Stimulated activated CD4-positive, alpha-beta T cell treated with anti-CD3 and anti-CD28 coated beads, Interleukin-15, amount 100 ng/mL, for 48 hours (primary cell): ENCODE results near the gene CARMIL1.

Experiments used
- DNase-seq, 2 donors: peaks; one replicate each; pipeline ENCODE4 v3.0.0-alpha.2; 2020; ENCODE audit warnings: low read depth in 2 of 2

CARMIL1 gene

DNA sequence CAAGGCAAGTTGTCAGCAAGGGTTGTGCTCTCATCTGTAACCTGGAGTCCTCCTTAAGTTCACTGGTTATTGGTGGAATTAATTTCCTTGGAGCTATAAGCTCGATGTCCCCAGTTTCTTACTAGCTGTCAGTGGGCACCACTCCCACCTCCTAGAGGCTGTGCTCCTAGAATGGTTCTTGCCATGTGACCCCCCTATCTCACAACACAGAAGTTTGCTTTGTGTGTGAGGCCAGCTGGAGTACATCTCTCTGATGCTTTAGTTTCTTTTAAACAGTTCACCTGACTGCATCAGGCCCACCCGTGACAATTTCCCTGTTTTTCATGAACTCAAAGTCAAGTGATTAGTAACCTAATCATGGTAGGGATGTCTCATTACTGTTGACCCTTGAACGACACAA, 193.7 kb downstream of the CARMIL1 start:
- DNase-seq: no peak

DNA sequence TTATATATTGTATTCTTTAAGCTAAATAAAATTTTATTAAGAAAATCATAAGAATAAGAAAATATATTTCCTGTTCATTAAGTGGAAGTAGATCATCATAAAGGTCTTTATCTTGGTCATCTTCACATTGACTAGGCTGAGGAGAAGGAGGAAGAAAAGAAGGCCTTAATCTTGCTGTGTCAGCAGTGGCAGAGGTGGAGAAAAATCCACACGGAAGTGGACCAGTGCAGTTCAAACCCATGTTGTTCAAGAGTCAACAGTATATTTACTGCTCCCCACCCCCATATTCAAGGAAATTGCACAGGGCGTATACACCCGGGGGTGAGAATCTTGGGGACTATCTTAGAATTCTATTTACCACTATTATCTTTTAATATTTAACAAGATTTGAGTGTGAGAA, 194.3 kb downstream of the CARMIL1 start:
- no peak for DNase-seq

DNA sequence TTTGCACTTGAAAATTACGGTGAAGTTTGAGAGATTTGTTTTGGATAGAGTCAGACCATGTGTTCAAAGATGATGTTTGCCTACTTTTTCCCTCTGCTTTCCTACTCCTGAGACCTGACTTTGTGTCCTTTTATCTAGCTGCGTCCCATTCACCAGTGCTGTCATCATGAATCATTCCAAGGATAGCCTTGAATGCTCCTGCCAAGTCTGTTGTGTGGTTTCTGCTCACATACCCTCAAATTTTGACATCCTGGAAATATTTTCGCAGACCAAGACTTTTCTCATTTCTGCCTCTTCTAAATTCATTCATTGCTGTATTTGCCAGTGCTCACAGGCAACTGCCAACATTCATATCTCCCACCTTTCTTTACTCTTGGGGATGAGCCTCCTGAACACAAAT, 197.0 kb downstream of the CARMIL1 start:
- no peak for DNase-seq

DNA sequence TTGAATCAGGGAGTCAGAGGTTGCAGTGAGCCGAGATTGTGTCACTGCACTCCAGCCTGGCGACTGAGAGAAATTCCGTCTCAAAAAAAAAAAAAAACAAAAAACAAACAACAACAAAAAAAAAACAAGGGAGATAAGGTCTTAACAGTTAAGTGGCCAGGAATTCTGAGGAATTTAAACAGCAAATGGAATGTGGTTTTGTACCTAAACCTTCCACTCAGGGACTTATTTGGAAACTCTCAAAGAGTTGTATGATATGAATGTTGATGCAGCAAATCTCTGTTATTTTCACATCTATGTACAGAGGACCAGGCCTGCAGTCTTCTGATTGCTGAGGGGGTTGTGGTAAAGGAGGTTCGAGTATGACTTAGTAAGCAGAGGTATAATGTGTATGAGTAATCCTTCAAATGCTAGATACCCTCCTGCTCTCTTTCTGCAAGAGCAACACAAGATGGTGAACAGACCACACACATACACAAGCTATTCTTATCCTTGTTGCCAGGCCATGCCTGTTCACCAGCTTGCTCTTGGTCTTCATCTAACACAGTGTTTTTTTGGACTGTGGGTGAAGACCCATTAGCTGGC, 197.9 kb downstream of the CARMIL1 start:
- no peak for DNase-seq

DNA sequence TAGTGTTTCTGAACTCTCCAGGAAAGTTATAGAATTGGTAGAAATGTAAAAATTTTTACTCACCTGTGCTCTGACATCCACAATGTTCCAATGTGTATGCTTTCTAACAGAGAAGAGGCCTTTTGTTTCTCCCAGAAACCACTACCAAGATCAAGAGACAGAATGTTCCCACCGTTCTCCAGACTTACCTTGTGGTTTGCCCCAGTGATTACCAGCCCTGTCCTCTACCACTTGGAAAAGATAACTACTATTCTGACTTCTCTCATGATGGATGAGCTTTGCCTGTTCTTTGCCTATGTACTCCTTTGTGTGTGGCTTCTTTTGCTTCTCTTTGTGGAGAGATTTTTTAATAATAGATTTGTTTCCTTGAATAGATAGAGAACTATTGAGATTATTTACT, 199.8 kb downstream of the CARMIL1 start:
- DNase-seq: no peak

DNA sequence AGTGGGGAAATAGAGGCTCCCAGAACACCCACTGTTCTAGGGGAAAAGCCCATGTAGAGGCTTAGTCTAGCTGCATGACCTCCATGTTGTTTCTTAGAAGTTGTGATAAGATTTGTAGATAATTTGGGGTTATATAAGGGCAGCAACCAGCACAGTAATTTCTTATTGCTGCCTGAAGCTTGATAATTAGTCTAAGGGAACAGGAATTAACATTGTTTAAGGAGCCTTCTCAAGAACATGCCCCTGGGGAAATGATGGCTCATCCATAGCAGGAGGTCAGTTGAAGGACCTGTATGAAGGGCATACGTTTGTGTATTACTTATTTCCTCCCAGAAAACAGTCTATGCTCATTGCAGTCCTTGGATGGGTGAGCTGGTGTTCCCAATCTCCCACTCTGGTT, 202.1 kb downstream of the CARMIL1 start:
- DNase-seq: no peak

DNA sequence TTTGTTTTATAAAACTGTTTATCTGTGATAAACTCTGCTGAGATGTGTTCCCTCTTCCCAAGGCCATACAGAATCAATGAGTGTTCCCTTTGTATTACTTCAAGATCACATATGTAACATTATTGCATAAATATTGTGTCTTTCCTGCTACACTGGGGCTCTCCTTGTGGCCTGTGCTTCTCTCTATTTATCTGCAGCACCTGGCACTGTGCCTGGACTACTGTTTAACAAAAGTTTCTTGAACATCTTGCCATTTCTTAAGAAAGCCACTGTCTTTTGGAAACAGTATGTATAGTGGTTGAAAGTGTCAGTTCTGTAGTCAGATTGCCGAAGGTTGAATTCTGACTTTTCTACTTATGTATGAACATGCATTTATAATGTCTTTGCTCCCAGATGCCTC, 203.8 kb downstream of the CARMIL1 start:
- DNase-seq: no peak

DNA sequence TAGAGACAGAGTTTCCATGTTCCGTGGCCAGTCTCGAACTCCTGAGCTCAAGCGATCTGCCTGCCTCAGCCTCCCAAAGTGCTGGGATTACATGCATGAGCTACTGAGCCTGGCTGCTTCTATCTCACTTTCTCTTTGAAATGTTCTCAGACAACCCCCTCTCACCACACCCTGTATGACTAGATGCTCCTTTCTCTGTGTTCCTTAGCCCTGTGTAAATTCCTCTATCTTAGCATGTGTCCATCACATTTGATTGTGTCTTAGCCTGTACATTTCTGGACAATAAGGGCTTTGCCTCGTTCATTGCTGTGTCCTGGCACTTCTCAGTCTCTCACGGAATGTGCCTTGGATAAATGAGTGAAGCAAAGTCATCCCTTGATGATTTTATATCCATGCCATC, 204.8 kb downstream of the CARMIL1 start:
- DNase-seq: no peak

DNA sequence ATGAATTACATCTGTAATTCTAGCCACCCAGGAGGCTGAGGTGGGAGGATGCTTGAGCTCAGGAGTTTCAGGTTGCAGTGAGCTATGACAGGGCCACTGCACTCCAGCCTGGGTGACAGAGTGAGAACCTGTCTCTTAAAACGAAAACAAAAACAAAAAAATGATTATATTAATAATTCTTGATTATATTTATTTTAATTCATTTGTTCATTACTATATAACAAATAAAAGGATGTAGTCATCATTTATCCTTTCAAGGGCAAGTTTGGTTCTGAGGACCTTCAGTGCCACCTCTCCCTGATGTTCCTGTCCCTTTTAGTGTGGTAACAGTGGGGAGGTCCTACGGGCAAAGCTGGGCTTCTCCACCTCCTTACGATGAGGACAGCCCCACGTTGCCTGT, 205.7 kb downstream of the CARMIL1 start:
- no peak for DNase-seq

DNA sequence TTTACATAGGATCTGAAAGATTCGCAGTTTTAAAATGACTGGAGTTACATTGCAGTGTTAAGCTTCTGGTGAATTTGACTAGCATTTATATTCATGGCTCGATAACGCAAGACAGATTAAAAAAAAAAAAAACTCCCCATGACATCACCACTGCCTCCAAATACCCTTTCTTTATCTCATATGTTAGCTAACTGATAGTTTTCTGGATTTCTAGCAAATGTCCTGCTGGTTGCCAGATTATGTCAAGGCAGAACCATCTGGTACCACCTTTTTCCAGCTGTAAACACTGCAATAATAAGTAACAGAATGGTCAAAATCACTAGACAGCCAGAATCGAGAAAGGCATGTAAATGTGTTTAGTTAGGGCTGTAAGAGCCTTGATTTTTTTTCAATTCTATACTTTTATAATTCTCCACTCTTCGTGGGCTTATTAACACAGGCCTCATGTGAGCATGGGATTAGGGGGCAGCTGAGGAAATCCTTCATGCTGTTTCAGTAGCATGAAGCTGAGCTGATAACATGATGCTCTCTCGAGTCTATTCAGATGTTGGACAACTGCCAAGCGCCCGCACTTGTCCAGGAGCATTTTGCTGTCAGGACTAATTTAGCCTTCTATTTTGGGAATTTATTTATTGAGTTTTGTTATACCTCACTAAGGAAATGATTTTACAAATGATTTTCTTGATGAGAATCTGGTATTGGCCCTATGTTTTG, 206.8 kb downstream of the CARMIL1 start:
- DNase-seq: no peak

DNA sequence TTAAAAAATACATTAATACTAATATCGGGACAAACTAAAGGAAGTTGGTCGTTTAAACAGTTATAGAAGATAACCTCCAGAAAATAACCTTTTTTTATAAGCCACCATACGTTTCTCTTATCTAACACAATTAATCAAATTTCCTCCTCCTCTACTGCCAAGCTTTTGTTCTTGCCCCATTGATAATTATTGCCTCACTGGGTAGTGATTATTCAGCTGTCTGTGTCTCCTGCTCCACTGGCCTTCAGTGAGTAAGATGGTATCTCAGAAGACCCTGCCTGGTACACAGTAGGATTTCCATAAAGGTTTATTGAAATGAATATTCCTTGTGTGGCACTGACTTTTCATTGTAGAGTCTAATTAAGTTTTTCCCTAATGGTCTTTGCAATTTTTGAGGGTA, 207.4 kb downstream of the CARMIL1 start:
- no peak for DNase-seq

DNA sequence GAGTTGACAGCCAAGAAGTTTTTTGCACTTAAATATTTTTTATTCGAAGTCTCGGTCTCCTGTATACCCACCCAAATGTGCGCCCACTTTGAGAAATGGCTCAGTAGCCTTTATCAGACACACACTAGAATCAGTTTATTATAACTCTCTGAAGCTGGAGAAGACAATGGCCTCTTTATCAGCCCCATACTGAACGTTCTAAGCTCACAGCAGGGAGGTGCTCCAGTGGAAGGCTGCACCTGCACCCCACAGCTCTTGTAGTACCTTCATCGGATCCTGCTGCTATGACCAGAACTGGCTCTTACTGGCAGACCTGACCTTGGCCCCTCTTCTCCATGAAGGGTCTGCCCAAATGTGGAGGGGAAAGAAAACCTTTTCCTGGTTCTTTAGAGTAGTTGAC, 207.8 kb downstream of the CARMIL1 start:
- no peak for DNase-seq

DNA sequence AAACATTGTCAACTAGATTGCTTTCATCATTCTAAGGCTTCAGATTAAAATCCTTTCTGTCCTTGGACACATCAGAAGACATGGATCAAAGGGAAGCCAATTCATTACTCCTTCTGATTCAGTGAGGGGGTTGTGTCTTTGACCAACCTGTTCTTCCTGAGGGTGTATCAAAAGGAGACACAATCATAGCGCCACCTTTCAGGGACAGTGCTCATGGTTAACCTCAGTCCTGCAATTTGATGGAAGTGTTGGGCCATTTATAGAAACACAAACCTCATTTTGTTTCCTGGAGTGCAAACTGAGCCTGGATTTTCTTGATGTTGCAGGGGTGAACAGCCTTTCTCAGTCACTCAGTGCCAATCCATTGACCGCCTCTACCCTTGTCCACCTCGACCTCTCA, 209.0 kb downstream of the CARMIL1 start:
- no peak for DNase-seq

DNA sequence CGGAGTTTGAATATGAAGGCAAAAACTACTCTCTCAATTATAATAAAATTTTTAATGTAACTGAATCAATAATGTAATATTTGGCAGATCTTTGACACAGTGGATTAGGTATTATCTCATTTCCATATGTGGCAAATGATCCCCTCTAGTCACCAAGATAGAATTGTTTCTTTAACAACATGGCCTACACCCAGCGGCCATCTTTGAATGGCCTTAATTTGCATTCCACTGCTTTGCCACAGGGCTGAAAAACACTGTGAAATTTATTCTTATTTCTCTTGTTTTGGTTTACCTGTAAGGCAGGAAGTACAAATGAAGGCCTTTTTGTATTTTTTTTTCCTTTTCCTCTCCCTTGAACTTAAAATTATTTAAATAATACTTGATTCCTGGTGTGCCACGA, 210.2 kb downstream of the CARMIL1 start:
- DNase-seq: no peak

DNA sequence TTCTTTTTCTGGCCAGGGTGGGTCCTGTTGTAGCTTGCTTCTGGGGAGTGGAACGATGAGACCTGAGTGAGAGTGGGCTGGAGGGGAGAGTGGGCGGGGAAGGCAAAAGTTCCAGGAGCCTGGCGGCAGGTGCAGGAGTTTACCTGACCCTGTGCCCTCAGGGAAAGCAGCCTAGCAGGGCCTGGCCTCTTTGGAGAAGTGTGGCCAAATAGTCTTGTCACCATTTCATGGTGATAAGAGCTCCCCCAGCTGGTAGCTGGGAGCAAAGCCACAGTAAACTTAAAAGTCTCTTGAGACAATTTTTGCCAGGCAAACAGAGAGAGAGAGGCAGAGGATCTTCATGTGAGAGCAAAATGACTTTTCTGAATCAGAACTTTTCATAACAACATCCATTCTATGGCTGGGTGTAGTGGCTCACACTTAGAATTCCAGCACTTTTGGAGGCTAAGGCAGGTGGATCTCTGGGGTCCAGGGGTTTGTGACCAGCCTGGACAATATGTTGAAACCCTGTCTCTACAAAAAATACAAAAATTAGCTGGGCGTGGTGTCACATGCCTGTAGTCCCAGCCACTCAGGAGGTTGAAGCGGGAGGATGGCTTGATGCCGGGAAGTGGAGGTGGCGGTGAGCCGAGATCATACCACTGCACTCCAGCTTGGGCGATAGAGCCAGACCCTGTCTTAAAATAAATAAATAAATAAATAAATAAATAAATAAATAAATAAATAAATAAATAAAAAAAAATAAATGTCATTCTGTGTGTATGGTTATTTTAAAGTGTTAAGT, 211.0 kb downstream of the CARMIL1 start:
- peak; percentile 33 to 55 for DNase-seq

DNA sequence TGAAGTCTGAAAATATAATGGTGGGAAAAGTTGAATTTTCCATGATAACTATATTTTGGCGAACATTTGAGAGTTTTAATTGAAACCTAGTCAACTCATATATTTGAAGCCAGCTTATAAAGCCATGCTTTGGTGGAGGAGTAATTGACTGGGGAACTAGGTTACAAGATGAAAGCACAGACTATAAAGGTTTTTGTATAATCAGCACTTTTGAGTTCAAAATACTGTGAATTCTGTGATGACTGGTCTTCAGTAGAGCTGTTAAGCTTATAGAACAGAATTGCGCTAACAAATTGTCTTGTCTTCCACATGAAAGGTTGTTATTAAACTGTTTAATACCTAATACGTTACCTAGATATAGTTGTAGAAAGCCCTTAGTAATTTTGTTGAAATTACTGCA, 213.8 kb downstream of the CARMIL1 start:
- no peak for DNase-seq

DNA sequence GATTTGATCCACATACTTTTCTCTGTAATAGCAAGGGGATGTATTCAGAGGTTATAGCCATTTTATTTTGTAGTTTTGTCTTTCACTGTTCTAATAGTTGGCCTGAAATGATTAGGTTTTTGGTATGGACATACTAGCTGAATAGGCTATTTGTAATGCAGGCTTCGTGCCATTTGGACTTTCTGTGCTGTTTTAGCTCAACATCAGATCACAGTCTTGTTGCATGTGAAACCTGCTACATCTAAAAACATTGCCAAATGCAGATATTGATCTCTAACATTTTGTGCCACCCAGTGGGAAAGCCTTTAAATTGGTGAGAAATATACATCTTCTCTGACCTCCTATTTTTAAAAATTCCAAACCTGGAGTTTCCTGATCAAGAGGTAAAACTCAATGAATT, 215.3 kb downstream of the CARMIL1 start:
- no peak for DNase-seq

DNA sequence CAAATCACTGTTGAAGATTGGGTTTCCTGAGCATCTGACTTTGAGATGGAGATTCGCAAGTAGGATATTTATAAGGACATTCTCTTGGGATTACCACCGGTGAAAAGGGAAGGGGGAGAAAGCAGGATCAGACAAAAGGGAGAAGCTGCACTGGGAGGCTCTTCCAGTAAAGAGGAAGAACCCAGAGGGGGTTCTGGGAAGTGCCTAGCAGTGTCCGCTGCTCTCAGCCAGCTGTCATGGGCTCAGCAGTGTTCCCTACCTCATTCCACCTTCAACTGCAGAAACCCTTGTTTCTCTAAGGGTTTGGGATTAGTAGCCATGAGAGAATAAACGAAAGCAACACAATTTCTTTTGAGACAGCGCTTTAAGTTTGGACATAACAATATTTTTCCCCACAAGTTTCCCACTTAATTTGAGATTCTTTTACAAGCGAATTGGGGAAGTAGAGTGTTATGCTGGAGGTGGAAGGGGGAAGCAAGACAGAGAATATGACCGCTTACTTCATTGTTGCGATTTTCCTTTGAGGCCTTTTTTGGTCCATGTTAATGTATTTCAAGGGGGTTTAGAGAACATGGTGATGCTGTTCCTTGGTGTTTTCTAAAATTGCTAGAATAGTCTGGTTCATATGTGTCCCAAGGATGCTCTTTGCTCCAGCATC, 218.3 kb downstream of the CARMIL1 start:
- no peak for DNase-seq

DNA sequence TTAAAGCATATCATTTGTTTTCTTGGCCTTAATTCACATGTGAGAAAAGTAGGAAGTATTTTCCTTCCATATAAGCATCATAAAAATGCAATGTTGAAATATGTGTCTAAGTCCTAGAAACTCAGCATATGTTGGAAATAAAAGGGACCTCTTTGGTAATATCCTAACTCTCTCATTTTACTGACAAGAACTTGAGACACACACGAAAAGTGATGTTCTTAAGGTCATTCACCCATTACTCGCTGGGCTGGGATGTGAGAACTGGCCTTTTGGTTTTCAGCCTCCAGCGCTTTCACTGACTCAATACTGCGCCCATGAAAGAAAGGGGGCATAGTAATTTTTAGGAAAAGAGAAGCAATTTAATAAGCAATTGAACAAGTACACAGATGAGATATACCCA, 219.3 kb downstream of the CARMIL1 start:
- no peak for DNase-seq

DNA sequence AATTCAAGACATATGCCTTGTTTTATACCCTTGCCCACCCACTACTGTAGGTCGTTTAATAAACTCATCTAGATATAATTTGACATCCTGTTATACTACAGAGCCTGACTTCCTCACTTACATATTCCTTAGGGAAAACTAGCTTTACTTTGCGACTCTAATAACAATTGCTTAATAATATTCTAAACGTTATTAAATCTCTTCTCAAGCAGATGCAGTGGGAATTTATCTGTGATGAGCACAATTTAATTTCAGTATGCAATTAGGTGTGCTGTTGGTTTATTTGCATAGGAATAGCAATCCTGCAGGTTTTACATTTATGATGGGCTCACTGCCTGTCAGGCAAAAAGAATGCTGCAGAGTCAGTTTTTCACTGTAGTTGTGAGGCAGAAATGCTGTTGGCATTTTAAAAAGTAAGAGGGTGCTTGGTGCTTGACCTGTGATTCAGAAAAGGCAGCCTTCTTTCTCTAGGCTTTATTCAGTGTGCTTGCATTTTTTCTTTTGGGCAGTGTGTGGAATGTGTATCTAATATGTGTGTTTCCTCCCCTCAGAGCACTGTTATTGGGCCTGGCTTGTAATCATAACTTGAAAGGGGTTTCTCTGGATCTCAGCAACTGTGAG, 220.6 kb downstream of the CARMIL1 start:
- DNase-seq: no peak

DNA sequence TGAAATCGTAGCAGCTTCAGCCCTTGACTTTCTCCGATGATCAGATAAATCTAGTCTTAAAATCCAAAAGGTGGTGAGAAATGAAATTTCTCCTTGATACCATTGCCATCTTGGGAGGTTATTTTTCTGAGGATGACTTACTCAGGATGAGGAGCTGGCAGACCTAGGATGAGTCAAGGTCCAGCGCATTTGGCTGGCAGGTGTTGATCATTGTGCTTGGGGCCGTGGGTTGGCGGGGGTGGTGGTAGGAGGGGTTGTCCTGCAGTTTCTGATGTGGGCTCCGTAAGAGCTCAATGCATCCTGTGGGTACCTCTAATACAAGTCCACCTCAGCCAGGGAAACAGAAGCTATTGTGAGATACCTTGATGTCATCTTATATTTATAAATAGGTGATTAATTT, 224.5 kb downstream of the CARMIL1 start:
- no peak for DNase-seq

DNA sequence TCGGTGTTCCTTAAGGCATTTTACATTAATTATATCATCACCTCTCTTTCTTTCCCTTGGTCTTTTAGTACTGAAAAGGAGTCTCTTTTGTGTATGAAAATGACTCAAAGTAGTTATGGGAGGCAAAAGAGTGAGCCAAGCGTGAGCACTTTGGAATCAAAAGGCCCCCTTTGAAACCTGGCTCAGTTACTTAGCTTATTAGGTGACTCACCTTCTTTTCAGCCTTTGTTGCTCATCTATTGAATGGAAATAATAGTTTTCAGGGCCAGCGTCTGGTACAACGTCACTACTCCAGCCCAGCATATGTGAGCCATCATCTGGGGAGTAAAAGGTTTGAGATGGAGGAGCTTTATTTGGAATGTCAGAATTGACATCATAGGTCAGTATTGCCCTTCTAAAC, 225.5 kb downstream of the CARMIL1 start:
- no peak for DNase-seq
